ENCODE data around the gene FOCAD.

GRCh38 chr9:20994486-20994885 is 310.4 kb downstream of the FOCAD start:
- TF ChIP-seq CTCF (conservative IDR thresholded peaks at IDR 0.05 in 1 of 2, IDR thresholded peaks at IDR 0.05 in 1 of 2; ENCODE audit: extremely low read depth in 1 of 2, insufficient read depth in 1 of 2, low read depth in 1 of 2, low read length in 2 of 2) (no peak), EZH2 (IDR thresholded peaks at IDR 0.05; ENCODE audit: borderline replicate concordance, low read length) (no peak)
